SIG-M5 treated with dmso at 0.1 percent for 504 hours (cell line): ENCODE results near the gene URM1.
A peak's percentile ranks its signal among the peaks of the same experiment; 100 is the strongest.
"Not testable (repeated sequence)": the region's sequence is repeated elsewhere in the genome, so short reads cannot be mapped to it uniquely, and the experiment has no call there.

Source experiments
- DNase-seq: peaks from one replicate; lab custom pipeline; 2025; ENCODE audit not compliant: unreplicated experiment; lab: John Stamatoyannopoulos, UW

URM1 gene

GRCh38 chr9:128370752-128371629 lies at the start of gene URM1:
Gene URM1, plus strand, starts transcription at chr9:128371374. Its CDS starts 7 bp downstream, at chr9:128371381.
- peak; percentile 94 for DNase-seq

- no peak for DNase-seq
Measured at GRCh38 chr9:128321879-128322403, 49.2 kb upstream of the URM1 start.

- peak; percentile 96 for DNase-seq
Measured at GRCh38 chr9:128322404-128323211, 48.6 kb upstream of the URM1 start, which contains the start of the genes COQ4 and TRUB2. Gene COQ4, plus strand, starts transcription at chr9:128322839. Its CDS starts 20 bp downstream, at chr9:128322859. Gene TRUB2, minus strand, starts transcription at chr9:128322447. Its CDS starts 39 bp downstream, at chr9:128322408.

- peak; percentile 26 for DNase-seq
Measured at GRCh38 chr9:128323212-128323730, 47.9 kb upstream of the URM1 start.

- DNase-seq, result peak; percentile 12
Measured at GRCh38 chr9:128323791-128324190, 47.4 kb upstream of the URM1 start.

- DNase-seq, result no peak
Measured at GRCh38 chr9:128324401-128324800, 46.8 kb upstream of the URM1 start.

- no peak for DNase-seq
Measured at GRCh38 chr9:128325629-128326028, 45.5 kb upstream of the URM1 start.

- DNase-seq, result no peak
Measured at GRCh38 chr9:128333451-128333869, 37.7 kb upstream of the URM1 start.

- DNase-seq, result no peak
Measured at GRCh38 chr9:128335161-128335560, 36.0 kb upstream of the URM1 start.

GRCh38 chr9:128335914-128336313 lies 35.3 kb upstream of the URM1 start:
- DNase-seq, result no peak

- DNase-seq, result no peak
Measured at GRCh38 chr9:128337936-128338335, 33.2 kb upstream of the URM1 start.

- DNase-seq, result not testable (repeated sequence)
Measured at GRCh38 chr9:128338852-128339614, 32.1 kb upstream of the URM1 start.

- DNase-seq, result peak; percentile 65
Measured at GRCh38 chr9:128339761-128340690, 31.1 kb upstream of the URM1 start, which contains the start of gene SLC27A4. Gene SLC27A4, plus strand, starts transcription at chr9:128340527. Its CDS starts 2,606 bp downstream, at chr9:128343133.

- no peak for DNase-seq
Measured at GRCh38 chr9:128340691-128341434, 30.3 kb upstream of the URM1 start.

- DNase-seq, result peak; percentile 72
Measured at GRCh38 chr9:128341435-128341849, 29.7 kb upstream of the URM1 start.

GRCh38 chr9:128342971-128343680 lies 28.0 kb upstream of the URM1 start:
- DNase-seq, result no peak

- DNase-seq, result no peak
Measured at GRCh38 chr9:128343855-128344254, 27.3 kb upstream of the URM1 start.
